Erythroblast (primary cell): Measurements from ENCODE around the gene NCCRP1.

ENCODE experiments used
- GATA1 ChIP-seq: IDR thresholded peaks from 2 replicates; pipeline ENCODE4 v1.6.1; 2011; ENCODE audit warnings: low read depth, mild to moderate bottlenecking, control low read depth, low read length, moderate library complexity
- POLR2A ChIP-seq: IDR thresholded peaks from 2 replicates; pipeline ENCODE4 v1.6.1; 2011; ENCODE audit warnings: mild to moderate bottlenecking, low read length

DNA sequence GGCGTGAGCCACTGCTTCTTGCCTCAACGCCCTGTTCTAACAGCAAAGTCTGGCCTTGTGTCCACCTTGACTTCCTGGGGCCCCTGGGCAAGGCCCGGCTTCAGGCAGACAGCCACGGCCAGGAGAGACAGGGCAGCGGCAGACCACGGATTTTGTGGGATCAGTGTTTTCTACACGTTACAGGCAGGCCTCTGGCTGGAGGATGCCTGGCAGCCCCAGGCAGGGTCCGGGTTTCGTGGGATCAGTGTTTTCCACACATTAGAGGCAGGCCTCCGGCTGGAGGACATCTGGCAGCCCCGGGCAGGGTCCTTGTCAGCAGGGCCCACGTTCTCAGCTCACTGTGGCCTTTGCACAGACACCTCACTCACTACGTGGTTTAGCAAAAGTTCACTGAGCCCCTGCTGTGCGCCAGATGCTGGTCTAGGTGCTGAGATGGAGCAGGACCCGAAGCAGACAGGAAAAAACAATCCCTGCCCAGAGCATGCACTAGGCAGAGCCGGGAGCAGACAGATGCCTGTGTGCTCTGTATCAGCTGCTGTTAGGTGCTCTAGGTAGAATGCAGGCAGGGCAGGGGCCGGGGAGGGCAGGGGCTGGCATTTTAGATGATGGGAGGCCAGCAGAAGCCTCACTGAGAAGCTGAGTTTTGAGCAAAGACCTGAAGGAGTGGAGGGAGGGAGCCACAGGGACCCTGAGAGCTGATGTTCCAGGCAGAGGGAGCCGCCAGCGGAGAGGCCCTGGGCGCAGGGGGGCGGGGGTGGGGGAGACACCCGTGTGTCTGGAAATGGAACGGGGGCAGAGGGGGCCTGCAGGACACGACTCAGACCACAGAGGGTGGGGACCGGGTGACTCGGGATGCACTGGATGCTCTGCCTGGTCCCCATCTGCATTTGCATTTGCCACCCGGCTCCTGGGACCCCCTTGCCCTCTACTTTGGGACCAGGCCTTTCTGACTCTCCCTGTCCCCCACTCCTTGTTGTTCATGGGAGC lies 25.0 kb upstream of the NCCRP1 start:
- TF ChIP-seq POLR2A (no peak), GATA1 (no peak)
